GM12801 (cell line): ENCODE results near the gene TRUB1.

Experiments used
- TF ChIP-seq, protein P1 (sequence below): IDR thresholded peaks from one replicate; pipeline ENCODE4 v1.5.1; 2011; ENCODE audit warnings: control low read depth; ENCODE audit not compliant: insufficient read length; ENCODE audit errors: extremely low read depth

Gene TRUB1

DNA sequence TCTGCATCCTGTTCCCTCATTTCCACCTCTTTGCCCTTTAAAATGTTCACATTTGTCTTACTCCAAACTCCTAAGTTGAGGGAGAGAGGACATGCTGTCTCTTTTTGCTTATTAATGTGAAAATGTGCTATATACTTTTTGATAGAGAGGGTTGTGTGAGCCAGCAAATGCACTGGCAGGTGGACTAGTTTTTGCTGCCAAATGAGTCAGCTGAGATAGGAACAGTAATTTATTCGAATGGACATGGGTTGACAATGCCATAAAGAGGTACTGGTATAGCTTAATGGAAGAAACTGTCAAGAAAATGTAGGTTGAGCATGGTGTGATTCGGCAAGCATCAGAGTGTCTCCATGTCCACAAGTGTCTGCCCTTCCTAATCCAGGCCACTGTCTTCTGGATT, 9.2 kb upstream of the TRUB1 start:
- TF ChIP-seq, protein P1, sequence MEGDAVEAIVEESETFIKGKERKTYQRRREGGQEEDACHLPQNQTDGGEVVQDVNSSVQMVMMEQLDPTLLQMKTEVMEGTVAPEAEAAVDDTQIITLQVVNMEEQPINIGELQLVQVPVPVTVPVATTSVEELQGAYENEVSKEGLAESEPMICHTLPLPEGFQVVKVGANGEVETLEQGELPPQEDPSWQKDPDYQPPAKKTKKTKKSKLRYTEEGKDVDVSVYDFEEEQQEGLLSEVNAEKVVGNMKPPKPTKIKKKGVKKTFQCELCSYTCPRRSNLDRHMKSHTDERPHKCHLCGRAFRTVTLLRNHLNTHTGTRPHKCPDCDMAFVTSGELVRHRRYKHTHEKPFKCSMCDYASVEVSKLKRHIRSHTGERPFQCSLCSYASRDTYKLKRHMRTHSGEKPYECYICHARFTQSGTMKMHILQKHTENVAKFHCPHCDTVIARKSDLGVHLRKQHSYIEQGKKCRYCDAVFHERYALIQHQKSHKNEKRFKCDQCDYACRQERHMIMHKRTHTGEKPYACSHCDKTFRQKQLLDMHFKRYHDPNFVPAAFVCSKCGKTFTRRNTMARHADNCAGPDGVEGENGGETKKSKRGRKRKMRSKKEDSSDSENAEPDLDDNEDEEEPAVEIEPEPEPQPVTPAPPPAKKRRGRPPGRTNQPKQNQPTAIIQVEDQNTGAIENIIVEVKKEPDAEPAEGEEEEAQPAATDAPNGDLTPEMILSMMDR: no peak

DNA sequence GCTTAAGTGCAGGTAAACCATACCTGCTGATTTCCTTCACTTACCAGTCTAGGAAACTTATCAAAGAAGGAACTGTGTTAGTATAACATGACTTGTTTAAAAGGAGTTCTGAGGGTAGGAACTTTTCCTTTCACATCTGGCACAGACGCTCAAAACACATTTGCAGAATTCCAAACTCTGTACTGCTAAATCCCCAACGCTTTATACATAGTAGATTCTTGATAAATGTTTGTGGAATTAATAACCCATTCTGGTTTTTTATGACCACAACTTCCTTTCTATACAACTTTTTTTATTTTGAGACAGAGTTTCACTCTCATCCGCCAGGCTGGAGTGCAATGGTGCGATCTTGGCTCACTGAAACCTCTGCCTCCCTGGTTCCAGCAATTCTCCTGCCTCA, 7.7 kb upstream of the TRUB1 start:
- TF ChIP-seq, protein P1: no peak

DNA sequence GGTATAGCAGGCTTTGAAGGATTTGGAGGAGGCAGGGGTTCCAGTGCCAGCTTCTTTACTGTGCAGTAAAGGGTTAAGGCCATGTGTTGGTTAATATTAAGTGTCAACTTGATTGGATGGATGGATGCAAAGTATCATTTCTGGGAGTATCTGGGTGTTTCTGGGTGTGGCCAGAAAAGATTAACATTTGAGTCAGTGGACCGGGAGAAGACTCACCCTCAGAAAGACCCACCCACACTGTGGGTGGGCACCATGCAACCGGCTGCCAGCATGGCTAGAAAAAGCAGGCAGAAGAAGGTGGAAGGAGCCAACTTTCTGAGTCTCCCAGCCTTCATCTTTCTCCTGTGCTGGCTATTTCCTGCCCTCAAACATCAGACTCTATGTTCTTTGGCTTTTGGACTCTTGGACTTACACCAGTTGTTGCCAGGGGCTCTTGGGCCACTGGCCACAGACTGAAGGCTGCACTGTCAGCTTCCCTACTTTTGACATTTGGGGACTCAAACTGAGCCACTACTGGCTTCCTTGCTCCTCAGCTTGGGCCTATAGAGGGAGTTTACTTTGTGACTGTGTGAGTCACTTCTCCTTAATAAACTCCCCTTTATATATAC, 6.8 kb upstream of the TRUB1 start:
- TF ChIP-seq, protein P1: no peak

DNA sequence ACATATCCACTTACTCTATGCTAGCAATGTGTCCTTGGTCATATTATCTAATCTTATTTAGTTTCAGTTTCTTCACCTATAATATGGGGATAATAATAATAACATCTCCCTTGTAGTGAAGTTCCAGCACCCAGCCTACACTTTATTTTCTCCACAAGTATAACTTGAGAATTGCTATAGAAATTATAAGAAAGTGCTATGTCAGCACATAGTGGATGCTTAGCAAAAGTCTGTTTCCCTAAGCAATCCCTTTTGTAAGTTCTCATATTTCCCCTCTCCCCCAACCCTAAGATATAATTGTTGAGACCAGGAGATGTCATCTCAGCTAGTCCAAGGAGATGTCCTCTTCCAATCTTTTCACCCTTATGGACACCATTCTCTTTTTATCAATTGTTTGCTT, 5.8 kb upstream of the TRUB1 start:
- TF ChIP-seq, protein P1: no peak

DNA sequence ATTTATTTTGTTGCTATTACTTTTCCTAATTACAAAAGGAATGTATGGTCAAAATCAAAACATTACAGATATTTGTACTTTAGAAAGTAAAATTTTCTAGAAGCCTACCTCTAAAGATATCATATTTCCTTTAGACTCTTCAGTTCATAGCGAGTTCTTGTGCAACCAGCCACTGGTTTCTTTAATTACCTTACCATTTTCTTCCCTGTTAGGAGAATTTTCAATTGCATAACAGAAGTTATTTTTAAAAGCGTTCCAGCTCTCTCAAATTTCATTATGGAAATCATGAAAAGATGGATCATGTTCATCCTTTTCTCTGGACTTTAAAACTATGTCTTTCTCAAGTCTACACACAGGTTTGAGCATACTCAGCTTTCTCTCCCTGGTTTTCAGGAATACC, 5.0 kb upstream of the TRUB1 start:
- TF ChIP-seq, protein P1: no peak

DNA sequence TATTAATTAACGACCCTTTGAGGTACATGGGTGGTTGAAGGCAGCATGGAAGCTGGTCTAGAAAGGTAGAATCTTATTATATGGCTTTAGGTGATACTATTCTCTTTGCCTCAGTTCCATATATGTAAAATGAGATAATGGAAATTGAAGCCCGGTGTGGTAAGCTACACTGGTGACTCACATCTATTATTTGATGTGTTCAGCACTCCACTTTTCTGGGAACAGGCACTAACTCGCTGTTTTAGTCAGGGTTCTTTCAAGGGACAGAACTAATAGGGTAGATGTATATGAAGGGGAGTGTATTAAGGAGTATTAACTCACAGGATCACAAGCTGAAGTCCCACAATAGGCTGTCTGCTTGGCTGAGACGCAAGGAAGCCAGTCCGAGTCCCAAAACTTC, 4.4 kb upstream of the TRUB1 start:
- TF ChIP-seq, protein P1: no peak

DNA sequence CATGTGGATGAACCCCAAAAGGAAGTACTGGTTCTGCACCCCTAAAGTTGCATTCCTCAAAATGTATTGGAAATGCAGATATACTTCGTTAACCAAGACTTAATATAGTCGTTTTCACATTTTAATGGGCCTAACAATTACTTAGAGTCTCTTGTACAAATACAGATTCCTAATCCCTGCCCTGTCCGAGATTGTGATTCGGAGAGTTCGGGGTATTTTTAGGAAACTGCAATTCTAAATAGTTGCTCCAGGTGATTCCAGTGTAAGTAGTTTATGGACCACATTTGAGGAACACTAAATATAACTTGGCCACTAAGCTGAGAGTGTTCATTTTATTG, 830 bp downstream of the TRUB1 start:
- TF ChIP-seq, protein P1: no peak

DNA sequence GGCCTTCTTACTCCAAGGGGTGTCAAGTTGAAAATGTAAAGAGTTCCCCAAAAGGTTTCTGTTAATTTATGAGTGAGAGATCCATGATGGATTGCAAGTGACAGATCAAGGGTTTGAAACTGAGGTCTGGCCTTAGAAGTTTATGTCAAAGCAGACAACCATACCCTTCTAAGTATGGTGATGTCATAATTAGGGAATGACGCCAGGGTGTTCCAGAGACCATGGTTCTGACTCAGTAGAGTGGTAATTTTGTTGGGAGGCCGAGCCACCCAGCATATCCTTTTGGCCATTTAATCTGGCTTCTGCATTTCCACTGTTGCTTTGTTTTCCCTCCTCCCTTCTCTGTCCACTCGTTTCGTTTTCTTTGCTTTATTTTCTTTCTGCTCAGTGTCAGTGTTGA, 2.7 kb downstream of the TRUB1 start:
- TF ChIP-seq, protein P1: no peak
